ENCODE results near the gene LRRN2. TPM values are rescaled to one million over a fixed set of nuclear protein-coding genes. Genes with fewer than 3 reads are reported as not detected.

LRRN2 gene
- total and polyA plus RNA-seq, 2 experiments from 2014 or later, result 7.0 to 27.9 TPM

DNA sequence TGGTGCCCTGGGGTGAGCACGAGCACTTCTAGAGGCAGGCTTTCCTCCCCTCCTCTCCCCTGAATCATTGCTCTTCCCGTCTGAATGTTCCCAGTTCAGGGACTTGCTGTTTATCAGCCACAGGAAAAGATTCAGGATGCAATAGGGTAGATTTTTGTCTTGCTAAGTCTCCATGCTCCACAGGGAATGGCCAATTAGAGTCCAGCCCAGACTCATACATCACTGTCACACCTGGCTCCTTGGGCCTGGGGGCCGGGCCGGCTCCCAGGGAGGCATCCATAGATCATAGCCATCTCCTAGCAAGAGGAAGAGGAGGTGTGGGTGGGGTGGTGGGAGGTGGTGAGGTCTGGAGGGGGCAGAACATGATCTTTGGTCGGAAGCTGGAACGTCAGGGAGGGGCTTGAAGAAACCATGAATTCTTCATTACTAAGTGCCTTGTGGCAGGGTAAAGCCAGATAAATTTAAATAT is 83.4 kb downstream of the LRRN2 start:
- no peak for TF ChIP-seq EZH2phosphoT487 (IDR thresholded peaks at IDR 0.05; ENCODE audit: low read depth, severe bottlenecking, unreplicated experiment)
- TF ChIP-seq EZH2 (IDR thresholded peaks at IDR 0.05; ENCODE audit: borderline replicate concordance), result no peak
- TF ChIP-seq, protein P1, sequence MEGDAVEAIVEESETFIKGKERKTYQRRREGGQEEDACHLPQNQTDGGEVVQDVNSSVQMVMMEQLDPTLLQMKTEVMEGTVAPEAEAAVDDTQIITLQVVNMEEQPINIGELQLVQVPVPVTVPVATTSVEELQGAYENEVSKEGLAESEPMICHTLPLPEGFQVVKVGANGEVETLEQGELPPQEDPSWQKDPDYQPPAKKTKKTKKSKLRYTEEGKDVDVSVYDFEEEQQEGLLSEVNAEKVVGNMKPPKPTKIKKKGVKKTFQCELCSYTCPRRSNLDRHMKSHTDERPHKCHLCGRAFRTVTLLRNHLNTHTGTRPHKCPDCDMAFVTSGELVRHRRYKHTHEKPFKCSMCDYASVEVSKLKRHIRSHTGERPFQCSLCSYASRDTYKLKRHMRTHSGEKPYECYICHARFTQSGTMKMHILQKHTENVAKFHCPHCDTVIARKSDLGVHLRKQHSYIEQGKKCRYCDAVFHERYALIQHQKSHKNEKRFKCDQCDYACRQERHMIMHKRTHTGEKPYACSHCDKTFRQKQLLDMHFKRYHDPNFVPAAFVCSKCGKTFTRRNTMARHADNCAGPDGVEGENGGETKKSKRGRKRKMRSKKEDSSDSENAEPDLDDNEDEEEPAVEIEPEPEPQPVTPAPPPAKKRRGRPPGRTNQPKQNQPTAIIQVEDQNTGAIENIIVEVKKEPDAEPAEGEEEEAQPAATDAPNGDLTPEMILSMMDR (IDR thresholded peaks at IDR 0.05; ENCODE audit: poor library complexity), result no peak
- WGBS (ENCODE audit: low lambda C conversion rate, missing lambda C conversion rate), result 51% methylated on average over 6 of the region's 6 CpGs
- no peaks in the 10 kb centered on the region for H3K9me3 ChIP-seq (ENCODE audit: low read depth)
- no peaks in the 10 kb centered on the region for H3K27me3 ChIP-seq
- no peaks in the 10 kb centered on the region for H3K79me2 ChIP-seq
- no peak overlapping the region for H3K4me3 ChIP-seq
- no peak overlapping the region for H3K4me2 ChIP-seq
- no peaks in the 10 kb centered on the region for H3K36me3 ChIP-seq (replicated peaks; ENCODE audit: insufficient read depth, low read depth)
- no peaks in the 10 kb centered on the region for H3K4me1 ChIP-seq (ENCODE audit: insufficient read depth)
- no peaks in the 10 kb centered on the region for H3K9me2 ChIP-seq (replicated peaks; ENCODE audit: insufficient read depth)
- DNase-seq (ENCODE audit: low spot score), result no peak
- no peak overlapping the region for H3K27ac ChIP-seq
- no peaks in the 10 kb centered on the region for H4K20me1 ChIP-seq (ENCODE audit: insufficient read depth, poor library complexity, severe bottlenecking)
- no peak overlapping the region for H2AFZ ChIP-seq

GRCh38 chr1:204600968-204601367 is 84.6 kb downstream of the LRRN2 start:
- no peaks in the 10 kb centered on the region for H4K20me1 ChIP-seq (ENCODE audit: insufficient read depth, poor library complexity, severe bottlenecking)
- no peaks in the 10 kb centered on the region for H3K4me1 ChIP-seq (ENCODE audit: insufficient read depth)
- WGBS (ENCODE audit: low lambda C conversion rate, missing lambda C conversion rate), result 93% methylated on average over 4 of the region's 4 CpGs

DNA sequence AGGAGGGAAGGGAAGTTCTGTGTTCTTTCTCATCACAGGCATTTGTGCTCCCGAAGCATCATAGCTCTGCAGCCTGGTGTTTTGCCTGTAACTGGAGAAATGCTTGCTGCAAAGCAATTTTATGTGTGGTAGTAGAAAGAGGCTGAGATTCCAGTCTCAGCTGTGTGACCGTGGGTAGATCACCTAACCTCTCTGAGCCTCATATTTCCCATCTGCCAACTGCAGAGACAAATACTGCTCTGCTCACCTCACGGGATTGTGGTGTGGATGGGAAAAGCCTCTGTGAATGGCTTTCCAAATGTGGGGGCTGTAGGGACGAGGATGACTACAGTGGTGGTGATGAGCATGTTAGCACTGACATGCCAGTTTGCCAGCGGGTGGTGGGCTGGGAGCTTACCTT is 85.3 kb downstream of the LRRN2 start:
- H3K27me3 ChIP-seq, result no peaks in the 10 kb centered on the region
- 87% methylated on average over 5 of the region's 5 CpGs for WGBS (ENCODE audit: low lambda C conversion rate, missing lambda C conversion rate)
- H3K36me3 ChIP-seq (replicated peaks; ENCODE audit: insufficient read depth, low read depth), result no peaks in the 10 kb centered on the region
- no peak overlapping the region for H2AFZ ChIP-seq
- no peak overlapping the region for H3K4me3 ChIP-seq
- TF ChIP-seq EZH2 (IDR thresholded peaks at IDR 0.05; ENCODE audit: borderline replicate concordance), result no peak
- TF ChIP-seq EZH2phosphoT487 (IDR thresholded peaks at IDR 0.05; ENCODE audit: low read depth, severe bottlenecking, unreplicated experiment), result no peak
- TF ChIP-seq, protein P1 (IDR thresholded peaks at IDR 0.05; ENCODE audit: poor library complexity), result no peak
- H3K4me2 ChIP-seq, result no peak overlapping the region
- no peaks in the 10 kb centered on the region for H3K9me3 ChIP-seq (ENCODE audit: low read depth)
- H4K20me1 ChIP-seq (ENCODE audit: insufficient read depth, poor library complexity, severe bottlenecking), result no peaks in the 10 kb centered on the region
- DNase-seq (ENCODE audit: low spot score), result no peak
- H3K4me1 ChIP-seq (ENCODE audit: insufficient read depth), result no peaks in the 10 kb centered on the region
- H3K79me2 ChIP-seq, result no peaks in the 10 kb centered on the region
- H3K27ac ChIP-seq, result no peak overlapping the region
- H3K9me2 ChIP-seq (replicated peaks; ENCODE audit: insufficient read depth), result no peaks in the 10 kb centered on the region

More at GRCh38 chr1:204600968-204601367, 84.6 kb downstream of the LRRN2 start:
- Histone ChIP-seq H3K4me3 (no peak overlapping the region), H3K9me2 (replicated peaks; ENCODE audit: insufficient read depth) (no peaks in the 10 kb centered on the region), H3K4me2 (no peak overlapping the region), H2AFZ (no peak overlapping the region), H3K27me3 (no peaks in the 10 kb centered on the region), H3K27ac (no peak overlapping the region), H3K79me2 (no peaks in the 10 kb centered on the region), H3K36me3 (replicated peaks; ENCODE audit: insufficient read depth, low read depth) (no peaks in the 10 kb centered on the region), H3K9me3 (ENCODE audit: low read depth) (no peaks in the 10 kb centered on the region)
- TF ChIP-seq, protein P1 (IDR thresholded peaks at IDR 0.05; ENCODE audit: poor library complexity), result no peak
- TF ChIP-seq EZH2 (IDR thresholded peaks at IDR 0.05; ENCODE audit: borderline replicate concordance) (no peak), EZH2phosphoT487 (IDR thresholded peaks at IDR 0.05; ENCODE audit: low read depth, severe bottlenecking, unreplicated experiment) (no peak)
- no peak for DNase-seq (ENCODE audit: low spot score)

DNA sequence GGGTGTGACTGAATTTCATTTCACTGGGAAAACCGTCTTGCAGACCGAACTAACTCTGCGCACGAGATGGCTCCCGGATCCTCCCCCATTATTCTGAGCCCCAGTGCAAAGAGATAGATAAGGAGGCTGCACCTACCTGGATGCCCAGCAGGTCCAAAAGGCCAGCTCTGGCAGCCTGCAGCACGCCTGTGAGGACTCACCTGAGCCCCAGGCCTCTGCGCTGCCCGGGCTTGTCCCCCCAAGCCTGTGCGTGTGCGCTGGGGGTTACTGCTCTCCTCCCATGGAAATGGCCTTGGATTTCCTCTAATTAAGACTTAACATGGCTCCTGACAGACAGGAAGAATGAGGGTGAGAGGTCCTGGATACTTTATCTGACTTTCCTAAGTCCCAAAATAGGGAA is 85.9 kb downstream of the LRRN2 start:
- Histone ChIP-seq H2AFZ (no peak overlapping the region), H3K27me3 (no peaks in the 10 kb centered on the region), H4K20me1 (ENCODE audit: insufficient read depth, poor library complexity, severe bottlenecking) (no peaks in the 10 kb centered on the region), H3K4me2 (no peak overlapping the region), H3K9me3 (ENCODE audit: low read depth) (no peaks in the 10 kb centered on the region), H3K9me2 (replicated peaks; ENCODE audit: insufficient read depth) (no peaks in the 10 kb centered on the region), H3K27ac (no peak overlapping the region), H3K79me2 (no peaks in the 10 kb centered on the region), H3K4me1 (ENCODE audit: insufficient read depth) (no peaks in the 10 kb centered on the region), H3K36me3 (replicated peaks; ENCODE audit: insufficient read depth, low read depth) (no peaks in the 10 kb centered on the region), H3K4me3 (no peak overlapping the region)
- TF ChIP-seq EZH2 (IDR thresholded peaks at IDR 0.05; ENCODE audit: borderline replicate concordance) (no peak), EZH2phosphoT487 (IDR thresholded peaks at IDR 0.05; ENCODE audit: low read depth, severe bottlenecking, unreplicated experiment) (no peak)
- TF ChIP-seq, protein P1 (IDR thresholded peaks at IDR 0.05; ENCODE audit: poor library complexity), result no peak
- no peak for DNase-seq (ENCODE audit: low spot score)
- 91% methylated on average over 10 of the region's 10 CpGs for WGBS (ENCODE audit: low lambda C conversion rate, missing lambda C conversion rate)
